GM23248 (cell line): ENCODE measurements around the gene ZNF692.

ENCODE experiments used
- EZH2 ChIP-seq: fragments of 200-600 bp; sonication (generic); IDR thresholded peaks from 2 replicates; pipeline ENCODE4 v1.6.1; 2018; ENCODE audit warnings: antibody characterized with exemption, mild to moderate bottlenecking; ENCODE audit not compliant: insufficient read depth, poor library complexity, severe bottlenecking
- EZH2phosphoT487 ChIP-seq: fragments of 200-600 bp; sonication (generic); IDR thresholded peaks from 2 replicates; pipeline ENCODE4 v1.6.1; 2018; ENCODE audit warnings: antibody characterized with exemption, moderate library complexity, mild to moderate bottlenecking, low read depth; ENCODE audit not compliant: insufficient read depth

DNA sequence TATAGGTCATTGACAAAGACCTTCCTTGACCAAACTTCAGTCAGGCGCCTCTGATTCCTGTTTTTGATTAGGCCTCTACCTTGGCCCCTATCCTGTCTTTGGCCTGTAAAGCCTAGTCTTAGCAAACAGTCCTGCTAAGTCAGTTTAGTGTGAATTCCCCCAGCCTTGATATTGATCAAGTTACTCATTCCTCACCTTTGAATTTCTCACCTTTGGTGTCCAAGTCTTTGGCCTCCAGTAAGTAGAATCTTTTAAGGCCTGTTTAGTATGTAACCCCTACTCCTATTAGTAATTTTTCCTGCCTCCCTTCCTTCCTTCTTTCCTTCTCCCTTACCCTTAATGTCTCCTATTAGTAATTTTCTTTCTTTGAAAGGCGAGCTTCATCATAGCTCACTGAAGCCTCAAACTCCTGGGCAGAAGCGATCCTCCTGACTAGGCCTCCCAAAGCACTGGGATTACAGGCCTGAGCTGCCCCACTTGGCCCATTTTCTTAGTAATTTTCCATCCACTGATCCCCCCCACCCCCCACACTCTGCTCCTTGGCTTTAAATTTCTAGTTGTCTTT is 13.0 kb upstream of the ZNF692 start:
- TF ChIP-seq EZH2 (no peak), EZH2phosphoT487 (no peak)
